Endodermal cell (in vitro differentiated cells): Measurements from ENCODE around the gene CNTN1. TPM values are rescaled to one million over a fixed set of nuclear protein-coding genes. Genes with fewer than 3 reads are reported as not detected.

Experiments used
- DNase-seq: peaks from one replicate; pipeline ENCODE4 v3.0.0-alpha.2; 2017
- H3K27ac ChIP-seq: 2 replicates; pipeline ENCODE4 v1.5.1; 2013; ENCODE audit warnings: mild to moderate bottlenecking, low read depth, low read length, moderate library complexity
- H3K27me3 ChIP-seq: 2 replicates; pipeline ENCODE4 v1.6.1; 2013; ENCODE audit warnings: mild to moderate bottlenecking, low read length, moderate library complexity; ENCODE audit not compliant: insufficient read depth, control insufficient read depth, poor library complexity, severe bottlenecking
- H3K36me3 ChIP-seq: 2 replicates; pipeline ENCODE4 v1.7.0; 2013; ENCODE audit warnings: mild to moderate bottlenecking, low read length, moderate library complexity; ENCODE audit not compliant: control insufficient read depth, insufficient read depth
- H3K4me1 ChIP-seq: one replicate; pipeline ENCODE4 v1.7.0; 2013; ENCODE audit warnings: low read length; ENCODE audit not compliant: control insufficient read depth, insufficient read depth
- H3K4me3 ChIP-seq: 2 replicates; pipeline ENCODE4 v1.5.1; 2013; ENCODE audit warnings: mild to moderate bottlenecking, low read length, moderate library complexity
- H3K9ac ChIP-seq: 2 replicates; pipeline ENCODE4 v1.6.1; 2013; ENCODE audit warnings: mild to moderate bottlenecking, low read length, moderate library complexity; ENCODE audit not compliant: poor library complexity, severe bottlenecking; ENCODE audit errors: extremely low read depth
- H3K9me3 ChIP-seq: 2 replicates; pipeline ENCODE4 v1.6.1; 2013; ENCODE audit warnings: mild to moderate bottlenecking, low read length, moderate library complexity; ENCODE audit not compliant: control insufficient read depth
- H3K27ac Mint-ChIP-seq: 2 replicates; pipeline ENCODE4 v1.8.0; 2020; ENCODE audit warnings: mixed read lengths
- H3K27me3 Mint-ChIP-seq: 2 replicates; pipeline ENCODE4 v1.8.0; 2021; ENCODE audit warnings: mild to moderate bottlenecking, mixed read lengths; ENCODE audit not compliant: insufficient read depth
- H3K36me3 Mint-ChIP-seq: 2 replicates; pipeline ENCODE4 v1.8.0; 2020; ENCODE audit warnings: low read depth, mixed read lengths
- H3K4me1 Mint-ChIP-seq: 2 replicates; pipeline ENCODE4 v1.8.0; 2020; ENCODE audit warnings: mixed read lengths
- H3K4me3 Mint-ChIP-seq: 2 replicates; pipeline ENCODE4 v1.8.0; 2020; ENCODE audit warnings: mild to moderate bottlenecking, moderate library complexity, mixed read lengths
- H3K9me3 Mint-ChIP-seq: 2 replicates; pipeline ENCODE4 v1.8.0; 2020; ENCODE audit warnings: mild to moderate bottlenecking, mixed read lengths
- WGBS, 2 experiments: methylation state at CpG; one replicate each; pipeline versions ENCODE4 v1.1.5 to v1.1.7; 2013; ENCODE audit warnings: missing lambda C conversion rate in 2 of 2, mixed read lengths in 1 of 2; ENCODE audit not compliant: insufficient coverage in 1 of 2, insufficient read length in 1 of 2; 5-methylcytosine and 5-hydroxymethylcytosine counted together
- total RNA-seq, 2 donors: library from RNA; stranded (reverse); fragmentation: NEBNext Ultra II Directional in 1 of 2; extraction: Animal tissue kit (Norgen Biotek cat#: 25700) in 1 of 2; gene quantifications; 2 replicates in 1 of 2; 3 replicates in 1 of 2; pipeline ENCODE4 v1.2.1, GENCODE V29; 2021
- TF ChIP-seq, protein P1 (sequence below): fragments of 200-600 bp; sonication (generic); conservative IDR thresholded peaks from 2 replicates; pipeline ENCODE4 v1.5.0; 2021; ENCODE audit warnings: antibody characterized with exemption, mild to moderate bottlenecking

The CNTN1 gene
- total RNA-seq, 2 donors from 2014 or later = 8.4 to 8.6 TPM

DNA sequence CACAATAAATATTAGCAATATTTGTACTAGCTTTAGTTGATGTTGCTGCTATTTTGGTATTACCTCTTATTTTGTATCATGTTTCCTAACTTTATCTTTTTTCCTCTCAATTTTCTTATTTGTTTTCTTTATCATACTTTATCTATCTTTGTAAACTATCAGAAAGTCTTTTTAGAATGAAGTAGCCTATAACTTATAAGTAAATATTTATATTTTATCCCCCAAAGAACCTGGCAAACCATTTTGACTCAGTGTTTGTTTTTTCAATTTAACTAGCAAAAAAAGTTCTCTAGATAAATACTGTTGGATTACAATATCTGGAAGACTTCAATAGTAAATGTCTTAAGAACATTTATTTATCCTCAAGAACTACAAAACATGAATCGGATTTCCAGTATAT, 360.2 kb downstream of the CNTN1 start:
- Mint-ChIP-seq H3K36me3 (no peaks in the 10 kb centered on the region), H3K27me3 (no peaks in the 10 kb centered on the region), H3K27ac (no peak overlapping the region), H3K4me1 (no peaks in the 10 kb centered on the region), H3K4me3 (no peak overlapping the region), H3K9me3 (no peaks in the 10 kb centered on the region)
- no peak overlapping the region for H3K9ac ChIP-seq
- no peak overlapping the region for H3K4me3 ChIP-seq
- no CpG with 5 or more reads among the region's 1 CpG for WGBS, 2 experiments
- no peaks in the 10 kb centered on the region for H3K9me3 ChIP-seq
- no peak for DNase-seq
- TF ChIP-seq, protein P1, sequence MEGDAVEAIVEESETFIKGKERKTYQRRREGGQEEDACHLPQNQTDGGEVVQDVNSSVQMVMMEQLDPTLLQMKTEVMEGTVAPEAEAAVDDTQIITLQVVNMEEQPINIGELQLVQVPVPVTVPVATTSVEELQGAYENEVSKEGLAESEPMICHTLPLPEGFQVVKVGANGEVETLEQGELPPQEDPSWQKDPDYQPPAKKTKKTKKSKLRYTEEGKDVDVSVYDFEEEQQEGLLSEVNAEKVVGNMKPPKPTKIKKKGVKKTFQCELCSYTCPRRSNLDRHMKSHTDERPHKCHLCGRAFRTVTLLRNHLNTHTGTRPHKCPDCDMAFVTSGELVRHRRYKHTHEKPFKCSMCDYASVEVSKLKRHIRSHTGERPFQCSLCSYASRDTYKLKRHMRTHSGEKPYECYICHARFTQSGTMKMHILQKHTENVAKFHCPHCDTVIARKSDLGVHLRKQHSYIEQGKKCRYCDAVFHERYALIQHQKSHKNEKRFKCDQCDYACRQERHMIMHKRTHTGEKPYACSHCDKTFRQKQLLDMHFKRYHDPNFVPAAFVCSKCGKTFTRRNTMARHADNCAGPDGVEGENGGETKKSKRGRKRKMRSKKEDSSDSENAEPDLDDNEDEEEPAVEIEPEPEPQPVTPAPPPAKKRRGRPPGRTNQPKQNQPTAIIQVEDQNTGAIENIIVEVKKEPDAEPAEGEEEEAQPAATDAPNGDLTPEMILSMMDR = no peak
- no peak overlapping the region for H3K27ac ChIP-seq
- no peaks in the 10 kb centered on the region for H3K4me1 ChIP-seq
- no peaks in the 10 kb centered on the region for H3K27me3 ChIP-seq
- H3K36me3 ChIP-seq = no peaks in the 10 kb centered on the region

DNA sequence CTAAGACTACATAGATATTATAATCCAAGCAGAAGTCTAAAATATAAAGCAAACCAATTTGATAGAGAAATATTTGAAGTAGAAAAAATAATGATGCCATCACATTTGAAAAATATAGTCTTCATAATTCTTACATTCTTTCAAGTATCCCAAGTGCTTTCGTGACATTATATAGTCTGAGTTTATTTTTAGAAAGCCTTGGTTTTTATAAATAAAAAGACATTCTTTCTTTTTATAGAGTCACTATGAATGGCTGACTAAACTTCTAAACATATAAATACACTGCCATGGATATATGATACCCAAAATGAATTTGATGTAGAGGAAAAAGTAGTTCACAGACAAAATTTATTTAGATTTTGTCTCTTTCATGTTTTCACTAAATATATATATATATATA, 360.8 kb downstream of the CNTN1 start:
- DNase-seq = no peak
- Histone ChIP-seq H3K9ac (no peak overlapping the region), H3K4me1 (no peaks in the 10 kb centered on the region), H3K4me3 (no peak overlapping the region), H3K27me3 (no peaks in the 10 kb centered on the region), H3K27ac (no peak overlapping the region), H3K36me3 (no peaks in the 10 kb centered on the region), H3K9me3 (no peaks in the 10 kb centered on the region)
- TF ChIP-seq, protein P1 = no peak
- H3K4me1 Mint-ChIP-seq = no peaks in the 10 kb centered on the region
- H3K27ac Mint-ChIP-seq = no peak overlapping the region
- no CpG with 5 or more reads among the region's 1 CpG for WGBS, 2 experiments
- H3K4me3 Mint-ChIP-seq = no peak overlapping the region
- no peaks in the 10 kb centered on the region for H3K27me3 Mint-ChIP-seq
- no peaks in the 10 kb centered on the region for H3K9me3 Mint-ChIP-seq
- H3K36me3 Mint-ChIP-seq = no peaks in the 10 kb centered on the region

DNA sequence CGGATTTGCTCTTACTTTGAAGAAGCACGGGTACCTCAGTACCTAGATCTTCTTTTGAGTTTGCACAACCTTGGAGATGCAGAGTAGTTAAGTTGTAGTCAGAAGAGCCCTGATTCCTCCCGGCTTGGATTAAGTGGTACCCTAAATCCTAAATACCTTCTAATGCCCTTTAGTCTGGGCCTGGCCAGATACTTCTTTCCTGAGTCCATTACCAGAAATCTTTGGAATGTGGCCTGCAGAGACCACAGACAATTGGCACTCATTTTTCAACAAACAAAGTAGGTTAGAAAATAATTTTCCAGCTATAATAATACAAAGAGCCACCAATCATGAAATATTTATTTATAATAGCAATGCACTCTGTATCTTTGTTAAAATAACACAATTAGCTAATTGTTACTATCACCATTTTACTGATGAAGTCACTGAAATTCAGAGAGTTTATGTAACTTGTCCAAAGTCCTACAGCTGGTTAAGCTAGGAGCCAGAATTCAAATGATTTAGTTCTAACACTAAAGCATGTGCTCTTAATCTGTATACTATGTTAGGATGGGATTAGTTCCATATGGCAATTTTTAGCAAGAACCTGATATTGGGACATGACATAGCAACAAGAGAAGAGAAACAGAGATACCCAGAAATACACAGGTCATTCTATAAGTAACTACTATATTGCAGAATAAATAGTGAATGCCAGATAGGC, 363.8 kb downstream of the CNTN1 start:
- Mint-ChIP-seq H3K36me3 (no peaks in the 10 kb centered on the region), H3K27me3 (no peaks in the 10 kb centered on the region), H3K27ac (no peak overlapping the region), H3K9me3 (no peaks in the 10 kb centered on the region), H3K4me1 (no peaks in the 10 kb centered on the region), H3K4me3 (no peak overlapping the region)
- 87 to 100% methylated on average over 2 to 3 of the region's 3 CpGs for WGBS, 2 experiments
- Histone ChIP-seq H3K27ac (no peak overlapping the region), H3K4me1 (no peaks in the 10 kb centered on the region), H3K9me3 (no peaks in the 10 kb centered on the region), H3K9ac (no peak overlapping the region), H3K27me3 (no peaks in the 10 kb centered on the region), H3K4me3 (no peak overlapping the region), H3K36me3 (no peaks in the 10 kb centered on the region)
- no peak for DNase-seq
- TF ChIP-seq, protein P1 = no peak
